Activated CD4-positive, alpha-beta T cell treated with anti-CD3 and anti-CD28 coated beads, Interleukin-2, Interleukin-6, amounts not matched to agents 100 ng/mL and 50 ng/mL, durations not matched to agents 16 hours and 8 hours (primary cell): ENCODE data around the gene NDUFA11.

Experiments used
- DNase-seq: peaks from one replicate; pipeline ENCODE4 v3.0.0-alpha.2; 2020

Gene NDUFA11

DNA sequence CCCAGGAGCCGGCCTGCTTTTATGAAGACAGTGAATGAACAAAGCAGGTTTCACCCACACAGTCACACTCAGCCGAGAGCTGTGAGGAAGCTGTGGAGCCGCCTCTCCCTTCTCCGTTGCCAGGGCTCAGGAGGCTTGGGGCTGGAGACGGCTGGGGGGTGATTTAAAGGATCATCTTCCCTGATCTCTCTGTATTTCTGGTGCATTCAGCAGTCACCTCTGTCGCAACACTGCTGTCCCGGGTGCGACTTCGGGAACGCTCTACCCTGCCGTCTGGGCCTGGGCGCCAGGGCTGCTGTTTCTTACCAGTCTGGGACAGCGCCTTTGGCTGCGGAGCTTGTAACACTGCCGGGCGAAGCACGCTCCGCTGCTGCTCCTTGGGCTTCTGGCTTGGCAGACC lies 28.6 kb upstream of the NDUFA11 start:
- DNase-seq: no peak

DNA sequence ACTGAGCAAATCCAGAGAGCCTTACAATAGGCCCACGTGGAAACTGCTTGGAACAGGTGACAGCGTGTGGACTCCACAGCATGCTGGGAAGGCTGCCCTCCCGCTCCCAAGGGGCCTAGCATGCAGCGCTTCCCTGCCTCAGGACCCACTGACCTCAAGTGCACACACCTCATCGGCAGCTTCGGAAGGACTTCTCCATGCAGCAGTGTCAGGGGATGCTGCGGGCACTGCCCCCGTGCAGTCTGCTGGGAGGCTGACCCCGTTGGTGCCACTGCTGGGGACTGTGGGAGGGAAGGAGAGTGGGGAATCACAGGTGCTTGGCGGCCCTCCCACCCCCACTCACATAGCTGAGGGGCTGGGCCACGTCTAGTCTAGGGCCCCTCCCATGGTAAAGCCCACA lies 27.7 kb upstream of the NDUFA11 start:
- no peak for DNase-seq

DNA sequence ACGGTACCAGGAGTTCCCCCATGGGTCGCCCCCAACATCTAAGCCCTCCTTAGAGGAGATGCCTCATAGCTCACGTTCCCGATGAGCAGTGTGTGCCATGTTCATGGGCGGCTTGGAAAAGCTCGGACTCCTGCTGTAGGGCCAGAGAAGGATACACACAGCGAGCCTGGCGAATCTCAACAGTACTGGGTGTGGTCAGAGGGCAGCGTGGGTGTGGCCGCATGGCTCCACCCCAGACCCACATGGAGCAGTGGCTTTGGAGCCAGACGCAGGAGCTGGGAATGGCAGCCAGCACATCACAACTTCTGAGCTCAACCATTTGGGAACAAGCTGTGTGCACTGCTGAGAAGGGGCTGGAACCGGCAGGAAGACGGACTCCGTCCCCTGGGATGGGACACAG lies 26.0 kb upstream of the NDUFA11 start:
- DNase-seq: no peak

DNA sequence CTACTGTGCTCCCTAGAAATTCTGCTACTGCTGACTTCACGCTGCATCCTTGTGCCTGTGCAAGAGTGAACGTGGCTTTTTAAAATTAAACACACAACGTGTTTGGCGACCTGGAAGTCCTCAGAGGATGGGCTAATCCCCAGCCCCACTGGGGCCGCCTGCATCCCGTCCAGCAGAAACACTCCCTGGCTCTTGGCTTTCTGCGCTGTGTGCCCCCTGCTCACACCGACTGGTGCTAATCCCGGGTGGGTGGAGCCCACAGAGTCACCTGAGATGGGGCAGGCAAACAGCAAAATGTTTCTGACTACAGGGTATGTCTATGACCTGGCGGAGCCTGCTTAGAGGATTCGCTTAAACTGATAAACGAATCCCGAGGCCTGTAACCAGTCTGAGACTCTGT lies 25.6 kb upstream of the NDUFA11 start:
- DNase-seq: no peak

DNA sequence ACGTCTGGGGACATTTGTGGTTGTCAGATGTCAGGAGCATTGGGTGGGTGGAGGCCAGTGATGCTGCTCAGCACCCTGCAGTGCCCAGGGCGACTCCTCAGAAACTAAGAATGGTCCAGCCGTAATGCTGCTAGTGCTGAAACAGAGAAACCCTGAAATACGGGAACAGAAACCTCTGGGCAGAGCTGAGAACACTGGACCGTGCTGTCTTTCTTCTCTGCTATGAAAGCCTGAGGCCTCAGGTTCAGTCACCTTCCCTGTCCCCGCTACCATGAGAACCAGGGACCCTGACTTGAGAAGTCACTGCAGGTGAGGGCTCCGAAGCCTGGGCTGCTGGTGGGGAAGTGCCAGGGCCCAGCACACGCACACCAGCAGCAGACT lies 23.8 kb upstream of the NDUFA11 start:
- DNase-seq: no peak

DNA sequence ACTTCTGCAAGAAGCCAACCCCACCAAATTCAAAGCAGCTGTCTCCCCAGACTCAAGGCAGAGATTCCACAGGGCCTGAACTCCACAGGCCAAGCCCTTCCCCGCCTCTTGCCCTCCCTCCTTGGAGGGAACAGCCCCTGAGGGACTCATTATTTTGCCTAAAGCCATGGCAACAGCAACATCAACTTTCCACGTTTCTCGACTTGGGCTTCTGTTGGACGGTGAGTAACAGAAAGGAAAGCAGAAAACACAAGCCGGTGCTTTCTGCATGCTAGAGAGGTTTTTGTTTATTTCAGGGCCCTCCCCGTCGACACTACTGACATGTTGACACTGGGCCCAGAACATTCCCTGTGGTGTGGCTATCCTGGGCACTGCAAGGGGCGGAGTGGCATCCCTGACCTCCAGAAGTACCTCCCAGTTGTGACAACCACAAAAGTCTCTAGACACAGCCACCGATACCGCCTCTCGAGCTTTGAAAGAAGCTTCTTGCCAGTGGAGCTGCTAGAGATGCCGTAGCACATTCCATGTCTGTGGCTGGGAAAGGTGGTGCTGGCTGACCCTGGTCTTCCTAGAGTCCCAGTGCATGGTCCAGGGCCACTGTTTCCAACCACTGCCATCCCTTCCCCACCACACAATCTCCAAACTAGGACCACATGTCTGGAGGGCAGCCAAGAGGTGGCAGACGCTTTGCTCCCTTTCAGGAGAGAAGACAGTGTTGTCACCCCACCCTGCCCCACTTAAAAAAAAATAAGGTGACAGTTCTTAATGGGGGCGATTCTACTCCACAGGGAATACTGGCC lies 23.3 kb upstream of the NDUFA11 start:
- no peak for DNase-seq

DNA sequence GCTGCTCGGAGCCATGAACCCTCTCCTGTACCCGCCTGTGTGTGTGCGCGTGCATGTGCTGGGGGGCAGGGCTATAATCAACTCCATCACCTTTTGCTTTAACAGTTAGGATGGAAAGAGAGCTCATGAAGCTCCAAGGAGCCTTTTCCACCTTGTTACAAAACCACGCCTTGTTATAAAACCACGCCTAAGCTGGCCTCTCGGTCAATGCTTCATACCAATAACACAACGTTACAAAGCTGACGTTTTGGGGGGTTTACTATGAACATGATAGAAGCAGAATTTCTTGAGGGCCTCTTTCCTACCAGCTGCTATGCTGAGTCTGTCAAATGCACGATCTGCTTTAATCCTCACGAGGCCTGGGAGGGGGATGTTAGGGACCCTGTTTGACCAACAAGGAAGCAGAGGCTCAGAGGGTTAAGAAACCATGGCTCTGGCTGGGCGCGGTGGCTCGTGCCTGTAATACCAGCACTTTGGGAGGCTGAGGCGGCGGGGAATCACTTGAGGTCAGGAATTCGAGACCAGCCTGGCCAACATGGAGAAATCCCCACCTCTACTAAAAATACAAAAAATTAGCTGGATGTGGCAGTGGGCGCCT lies 22.3 kb upstream of the NDUFA11 start:
- DNase-seq: no peak

DNA sequence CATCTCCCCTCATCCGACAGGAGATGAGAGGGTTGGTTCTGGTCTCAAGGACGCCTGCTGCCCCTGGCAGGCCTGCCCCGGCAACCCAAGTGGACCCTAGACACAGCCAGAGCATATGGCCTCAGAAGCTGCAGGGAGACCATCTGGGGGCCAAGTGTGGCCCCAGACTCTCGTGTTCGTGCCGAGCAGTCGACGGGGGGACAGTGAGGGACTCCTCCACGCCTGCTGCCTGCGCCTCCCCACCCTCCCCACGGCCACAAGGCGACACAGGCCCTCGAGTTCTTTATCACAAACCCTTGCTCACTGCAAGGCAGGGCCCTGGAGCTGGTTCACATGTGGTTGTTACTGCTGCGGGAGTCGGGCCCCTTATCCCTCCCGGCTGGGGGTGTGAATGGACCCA lies 19.8 kb upstream of the NDUFA11 start:
- DNase-seq: no peak

DNA sequence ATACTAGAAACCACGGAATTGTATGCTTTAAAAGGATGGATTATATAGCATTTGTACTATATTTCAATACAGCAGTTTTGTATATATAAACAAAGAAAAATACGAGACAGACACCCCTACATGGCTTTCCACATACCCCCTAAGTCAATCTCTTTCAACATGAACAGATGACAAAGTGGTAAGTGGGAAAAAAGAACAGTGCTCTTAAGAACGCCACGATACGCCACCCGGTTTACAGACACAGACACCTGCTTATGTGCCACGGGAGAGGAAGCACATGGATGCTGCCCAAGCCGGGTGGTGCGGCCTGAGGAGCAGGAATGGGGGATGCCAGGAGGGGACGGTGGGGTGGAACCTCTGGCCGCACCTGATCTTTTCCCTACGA lies 18.6 kb upstream of the NDUFA11 start:
- DNase-seq: no peak

DNA sequence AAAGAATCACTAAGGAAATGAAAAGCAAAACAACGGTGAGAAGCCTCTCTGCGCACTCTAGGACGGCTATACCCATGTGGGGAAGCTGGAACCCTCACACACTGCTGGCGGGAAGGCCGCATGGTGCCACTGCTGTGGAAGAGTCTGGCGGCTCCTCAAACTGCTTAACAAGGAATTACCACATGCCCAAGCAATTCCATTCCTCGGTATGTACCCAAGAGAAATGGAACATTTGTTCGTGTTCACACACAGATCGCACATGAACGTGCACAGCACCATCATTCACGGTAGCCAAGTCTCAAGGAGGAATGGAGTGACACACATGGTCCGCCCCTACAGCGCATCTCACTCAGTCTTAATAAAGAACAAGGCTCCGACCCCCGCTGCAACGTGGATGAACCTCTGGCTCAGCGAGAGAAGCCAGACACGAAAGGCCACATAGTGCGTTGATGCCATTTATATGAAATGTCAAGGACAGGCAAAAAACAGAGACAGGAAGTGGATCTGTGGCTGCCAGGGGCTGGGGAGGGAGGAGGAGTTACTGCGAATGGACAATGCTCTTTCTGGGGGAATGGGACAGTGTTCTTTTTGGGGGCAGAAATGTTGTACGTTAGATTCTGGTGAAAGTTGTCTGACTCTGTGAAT lies 18.0 kb upstream of the NDUFA11 start:
- no peak for DNase-seq

DNA sequence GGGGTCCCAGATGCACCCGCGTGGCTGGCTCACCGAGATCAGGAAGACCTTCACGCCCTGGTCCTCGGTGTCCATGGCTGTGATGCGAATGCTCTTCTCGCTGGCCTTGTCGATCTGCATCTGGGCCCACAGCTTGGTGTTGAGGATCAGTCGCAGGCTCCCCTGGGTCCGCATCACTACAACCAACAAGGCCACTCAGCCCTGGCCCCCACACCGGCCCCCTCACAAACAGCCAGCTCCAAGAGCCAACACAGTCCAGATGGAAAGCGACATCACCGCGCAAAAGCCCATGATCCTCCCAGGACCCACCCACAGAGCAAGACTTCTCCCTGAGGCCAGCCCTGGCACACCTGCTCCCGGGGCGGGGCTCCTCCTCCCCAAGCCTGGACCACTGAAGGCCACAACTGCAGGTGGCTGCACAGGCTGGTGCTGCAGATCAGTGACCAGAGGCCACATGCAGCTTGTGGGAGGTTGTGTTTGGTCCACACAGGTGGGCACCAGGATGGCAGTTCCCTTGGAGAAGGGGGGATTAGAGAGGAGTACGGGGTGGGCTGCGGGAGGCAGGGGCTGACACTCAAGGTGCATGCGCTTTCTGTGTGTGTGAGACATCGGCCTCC lies 15.0 kb upstream of the NDUFA11 start:
- no peak for DNase-seq

DNA sequence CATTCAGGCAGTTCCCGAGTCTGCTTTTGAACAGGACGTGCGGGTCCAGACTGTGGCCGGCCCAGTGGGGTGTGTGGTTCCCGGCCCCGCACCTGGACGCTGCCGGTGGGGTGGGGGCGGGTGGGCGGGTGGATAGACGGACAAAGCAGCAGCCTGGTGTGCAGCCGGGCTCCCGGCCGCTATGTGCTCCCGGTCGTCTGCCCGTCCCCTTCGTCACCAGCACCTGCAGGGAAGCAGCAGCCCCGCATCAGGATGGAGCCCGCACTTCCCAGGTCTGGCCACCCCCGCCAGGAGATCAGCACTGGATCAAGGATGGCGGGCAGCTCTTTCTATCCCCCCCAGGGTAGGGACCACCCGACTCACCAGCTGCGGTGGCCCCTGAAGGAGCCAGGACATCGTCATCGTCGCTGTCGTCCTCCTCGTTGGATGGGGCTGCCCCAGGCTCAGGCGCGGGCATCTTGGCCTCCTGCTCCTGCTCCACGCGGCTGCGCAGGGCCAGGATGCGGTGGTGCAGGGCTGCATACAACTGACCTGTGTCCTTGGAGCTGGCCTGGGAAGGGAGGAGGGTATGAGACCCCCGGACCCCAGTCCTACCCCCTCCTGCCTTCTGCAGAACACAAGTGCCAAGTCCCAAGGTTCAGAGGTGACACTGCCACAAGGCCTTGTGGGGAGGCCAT lies 14.0 kb upstream of the NDUFA11 start:
- DNase-seq: no peak

DNA sequence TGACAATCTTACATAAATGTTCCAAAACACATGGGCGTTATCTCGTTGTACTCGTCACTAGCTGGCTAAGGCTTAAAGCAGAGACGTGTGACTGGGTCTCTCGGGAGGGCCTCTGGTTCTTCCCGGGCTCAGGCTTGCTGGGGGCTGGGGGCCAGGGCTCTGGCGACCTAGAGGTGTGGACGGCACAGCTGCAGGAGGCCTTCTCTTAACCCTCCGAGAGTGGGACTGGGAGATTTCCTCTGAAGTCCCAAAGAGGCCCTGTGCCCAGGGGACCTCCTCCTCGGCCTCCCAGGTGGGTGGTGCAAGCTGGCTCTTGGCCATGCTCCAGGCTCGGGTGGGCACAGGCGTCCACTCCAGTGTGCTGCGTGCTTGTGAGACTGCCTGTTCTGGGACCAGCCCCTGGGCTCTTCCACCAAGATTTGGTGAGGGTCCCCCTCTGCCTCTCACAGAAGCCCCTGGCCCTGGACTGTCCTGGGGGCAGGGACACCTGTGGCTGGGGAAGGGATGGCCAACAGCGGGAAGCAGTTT lies 12.7 kb upstream of the NDUFA11 start:
- DNase-seq: no peak

DNA sequence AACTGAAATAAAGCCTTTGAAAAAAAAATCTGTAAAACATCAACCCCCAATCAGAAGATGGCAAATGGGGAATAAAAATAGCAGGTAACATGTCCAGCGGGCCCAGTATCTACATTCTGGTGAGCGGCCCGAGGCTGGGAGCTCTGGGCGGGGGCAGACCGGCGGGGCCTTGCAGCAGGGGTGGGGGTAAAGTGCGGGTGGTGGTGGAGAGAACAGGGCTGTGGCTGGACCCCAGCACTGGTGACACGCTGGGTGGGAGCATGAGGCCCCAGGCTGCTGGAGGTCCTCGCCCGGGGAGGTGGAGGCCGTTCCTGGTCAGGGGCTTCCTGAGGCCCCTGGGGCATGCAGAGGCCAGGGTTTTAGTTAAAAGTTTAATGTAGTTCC lies 12.2 kb upstream of the NDUFA11 start:
- no peak for DNase-seq

DNA sequence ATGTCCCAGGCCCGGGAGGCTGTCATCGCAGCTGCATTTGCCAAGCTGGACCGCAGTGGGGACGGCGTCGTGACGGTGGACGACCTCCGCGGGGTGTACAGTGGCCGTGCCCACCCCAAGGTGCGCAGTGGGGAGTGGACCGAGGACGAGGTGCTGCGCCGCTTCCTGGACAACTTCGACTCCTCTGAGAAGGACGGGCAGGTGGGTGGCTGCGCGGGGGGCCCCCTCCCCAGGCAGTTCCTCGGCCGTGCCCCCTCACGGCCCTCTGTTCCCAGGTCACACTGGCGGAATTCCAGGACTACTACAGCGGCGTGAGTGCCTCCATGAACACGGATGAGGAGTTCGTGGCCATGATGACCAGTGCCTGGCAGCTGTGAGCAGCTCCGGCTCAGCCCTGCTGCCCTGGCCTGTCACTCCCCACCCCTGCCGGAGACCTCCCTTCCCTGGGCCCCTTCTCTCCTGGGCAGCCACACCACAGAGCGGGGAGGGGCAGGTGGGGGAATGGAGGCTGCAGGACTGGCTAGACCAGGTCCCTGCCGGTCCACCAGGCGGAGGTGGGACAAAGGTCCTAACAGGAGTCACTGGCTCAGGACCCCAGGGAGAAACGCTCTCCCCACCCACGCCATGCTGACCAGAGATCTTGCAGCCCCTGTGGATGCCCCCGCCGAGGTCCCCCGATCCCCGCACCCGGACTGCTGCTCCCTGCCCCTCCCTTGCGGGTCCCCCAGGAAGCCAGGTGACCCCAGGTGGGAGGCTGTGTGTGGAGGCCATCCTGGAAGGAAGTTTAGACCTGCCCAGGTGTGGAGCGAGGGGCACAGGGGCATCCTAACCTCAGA lies 11.6 kb upstream of the NDUFA11 start:
- no peak for DNase-seq

DNA sequence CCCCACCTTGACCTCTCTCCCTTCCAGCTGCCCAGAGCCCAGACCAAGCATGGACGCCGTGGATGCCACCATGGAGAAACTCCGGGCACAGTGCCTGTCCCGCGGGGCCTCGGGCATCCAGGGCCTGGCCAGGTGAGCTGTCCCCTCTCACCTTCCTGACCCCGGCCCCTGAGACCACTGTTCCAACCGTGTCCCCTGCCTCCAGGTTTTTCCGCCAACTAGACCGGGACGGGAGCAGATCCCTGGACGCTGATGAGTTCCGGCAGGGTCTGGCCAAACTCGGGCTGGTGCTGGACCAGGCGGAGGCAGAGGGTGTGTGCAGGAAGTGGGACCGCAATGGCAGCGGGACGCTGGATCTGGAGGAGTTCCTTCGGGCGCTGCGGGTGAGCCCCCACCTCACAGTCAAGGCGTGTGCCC lies 10.8 kb upstream of the NDUFA11 start:
- no peak for DNase-seq

DNA sequence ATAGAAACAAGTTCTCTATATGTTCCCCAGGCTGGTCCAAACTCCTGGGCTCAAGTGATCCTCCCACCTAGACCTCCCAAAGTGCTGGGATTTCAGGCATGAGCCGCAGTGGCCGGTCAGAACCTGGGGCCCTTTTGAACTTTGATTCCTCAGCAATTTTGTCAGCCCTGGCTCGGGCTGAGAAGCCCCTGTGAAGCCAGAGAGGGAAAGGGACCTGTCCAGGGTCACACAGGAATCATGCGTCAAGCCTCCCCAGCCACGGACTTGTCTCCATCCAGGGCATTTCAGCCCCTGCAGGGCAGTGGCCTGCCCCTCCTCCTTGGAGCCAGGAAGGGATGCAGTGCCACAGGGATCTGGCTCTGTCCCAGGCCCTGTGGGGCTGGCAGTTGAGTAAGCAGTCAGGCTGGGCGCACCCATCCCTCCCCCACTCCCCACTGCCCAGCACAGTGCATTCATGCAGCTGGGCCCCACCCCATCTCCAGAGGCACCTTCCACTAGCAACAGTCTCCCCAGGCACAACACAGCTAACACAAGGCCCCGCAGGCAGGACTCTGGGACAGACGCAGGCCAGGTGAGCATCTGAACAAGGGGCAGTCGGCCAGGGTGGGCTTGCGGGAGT lies 10.3 kb upstream of the NDUFA11 start, which contains the start of gene CAPS:
Gene CAPS, plus strand, starts transcription at position 516 of the 619 bp plus-strand sequence. CDS start 153 bp downstream, outside the sequence.
- DNase-seq: no peak

DNA sequence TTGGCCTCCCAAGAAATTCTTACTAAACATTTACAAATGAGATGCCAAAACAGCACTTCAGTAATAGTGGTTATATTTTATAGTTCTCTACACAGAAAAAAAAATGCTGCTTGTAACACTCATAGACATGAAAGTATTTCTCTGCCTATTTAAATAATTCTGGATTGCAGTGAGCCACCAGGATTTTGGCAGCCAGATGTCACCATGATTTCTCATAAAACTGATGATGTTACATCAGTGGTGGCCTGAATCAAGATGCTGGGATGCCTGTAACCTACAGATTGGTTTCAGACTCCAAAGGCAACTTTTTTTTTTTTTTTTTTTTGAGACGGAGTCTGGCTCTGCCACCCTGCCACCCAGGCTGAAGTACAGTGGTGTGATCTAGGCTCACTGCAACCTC lies 7.8 kb upstream of the NDUFA11 start:
- no peak for DNase-seq

DNA sequence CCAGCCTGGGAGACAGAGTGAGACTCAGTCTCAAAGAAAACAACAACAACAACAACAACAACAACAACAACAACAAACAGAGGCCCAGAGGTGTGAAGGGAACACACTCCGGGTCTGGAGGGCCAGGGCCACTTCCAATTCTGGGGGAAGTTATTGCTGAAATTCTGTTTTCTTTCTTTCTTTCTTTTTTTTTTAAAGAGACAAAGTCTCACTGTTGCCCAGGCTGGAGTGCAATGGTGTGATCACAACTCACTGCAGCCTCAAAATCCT lies 7.0 kb upstream of the NDUFA11 start:
- DNase-seq: no peak

DNA sequence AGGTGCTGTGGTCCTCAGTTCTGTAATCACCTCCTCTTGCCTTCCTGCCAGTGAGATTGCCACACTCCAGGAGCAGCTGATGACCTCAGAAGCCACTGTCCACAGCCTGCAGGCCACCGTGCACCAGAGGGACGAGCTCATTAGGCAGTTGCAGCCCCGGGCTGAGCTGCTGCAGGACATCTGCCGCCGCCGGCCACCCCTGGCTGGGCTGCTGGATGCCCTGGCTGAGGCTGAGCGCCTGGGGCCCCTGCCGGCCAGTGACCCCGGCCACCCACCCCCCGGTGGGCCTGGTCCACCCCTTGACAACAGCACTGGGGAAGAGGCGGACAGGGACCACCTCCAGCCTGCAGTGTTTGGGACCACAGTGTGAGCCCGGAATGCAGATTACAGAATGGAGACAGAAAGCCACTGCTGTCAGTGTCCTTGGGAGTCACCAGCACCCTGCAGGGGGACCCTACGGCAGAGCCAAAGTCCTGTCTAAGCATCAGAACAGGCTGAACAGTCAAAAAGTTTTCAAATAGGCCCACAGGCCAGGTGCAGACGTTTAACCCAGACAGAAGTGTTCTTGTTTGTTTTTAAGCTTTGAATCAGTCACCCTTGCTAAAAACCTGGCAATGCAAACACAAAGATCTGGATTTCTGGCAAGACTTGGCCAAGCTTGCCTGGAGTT lies 5.3 kb upstream of the NDUFA11 start:
- no peak for DNase-seq

DNA sequence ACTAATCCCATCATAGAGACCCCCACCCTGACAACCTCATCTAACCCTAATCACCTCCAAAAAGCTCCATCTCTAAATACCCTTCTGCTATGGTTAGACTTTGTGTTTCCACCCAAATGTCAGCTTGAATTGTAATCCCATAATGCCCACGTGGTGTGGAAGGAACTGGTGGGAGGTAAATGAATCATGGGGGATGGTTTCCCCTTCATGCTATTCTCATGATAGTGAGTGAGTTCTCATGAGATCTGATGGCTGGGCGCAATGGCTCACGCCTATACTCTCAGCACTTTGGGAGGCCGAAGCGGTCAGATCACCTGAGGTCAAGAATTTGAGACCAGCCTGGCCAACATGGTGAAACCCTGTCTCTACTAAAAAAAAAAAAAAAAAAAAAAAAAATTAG lies 3.7 kb upstream of the NDUFA11 start:
- DNase-seq: no peak
